SK-N-DZ (cell line): ENCODE measurements around the gene B4GALT4.

Source experiments
- DNase-seq: peaks from one replicate; pipeline ENCODE4 v3.0.0-alpha.2; 2015; ENCODE audit warnings: low spot score

Gene B4GALT4

DNA sequence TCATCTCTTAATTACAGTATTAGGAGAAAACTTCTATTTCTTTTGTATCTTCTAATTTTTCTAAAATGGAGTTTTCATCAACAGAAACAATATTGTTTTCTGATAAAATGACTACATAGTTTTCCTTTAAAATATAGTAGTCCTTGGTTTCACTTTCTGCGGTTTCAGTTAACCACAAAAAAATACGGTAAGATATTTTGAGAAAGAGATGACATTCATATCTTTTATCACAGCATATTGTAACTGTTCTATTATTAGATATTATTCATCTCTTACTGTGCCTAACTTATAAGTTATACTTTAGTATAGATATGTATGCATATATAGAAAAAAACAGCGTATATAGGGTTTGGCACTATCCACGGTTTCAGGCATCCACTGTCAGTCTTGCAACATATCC, 2.3 kb downstream of the B4GALT4 start:
- DNase-seq, result no peak

DNA sequence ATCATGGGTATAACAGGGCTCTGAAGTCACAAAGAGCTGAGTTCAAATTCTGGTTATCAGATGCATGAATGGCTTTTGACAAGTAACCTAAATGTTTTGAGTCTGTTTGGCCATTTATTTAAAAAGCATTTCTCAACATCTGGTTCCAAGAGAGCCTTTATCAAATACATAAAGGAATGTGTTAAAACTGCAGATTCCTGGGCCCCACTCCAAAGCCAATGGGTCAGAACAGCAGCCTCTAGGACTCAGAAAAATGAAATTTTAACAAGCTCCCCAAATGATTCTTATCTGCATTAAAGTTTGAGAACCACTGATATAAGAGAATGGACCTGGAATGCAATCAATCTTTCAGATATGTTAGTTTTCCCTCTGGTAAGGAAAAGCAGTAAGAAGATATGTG, 3.4 kb downstream of the B4GALT4 start:
- DNase-seq, result no peak

DNA sequence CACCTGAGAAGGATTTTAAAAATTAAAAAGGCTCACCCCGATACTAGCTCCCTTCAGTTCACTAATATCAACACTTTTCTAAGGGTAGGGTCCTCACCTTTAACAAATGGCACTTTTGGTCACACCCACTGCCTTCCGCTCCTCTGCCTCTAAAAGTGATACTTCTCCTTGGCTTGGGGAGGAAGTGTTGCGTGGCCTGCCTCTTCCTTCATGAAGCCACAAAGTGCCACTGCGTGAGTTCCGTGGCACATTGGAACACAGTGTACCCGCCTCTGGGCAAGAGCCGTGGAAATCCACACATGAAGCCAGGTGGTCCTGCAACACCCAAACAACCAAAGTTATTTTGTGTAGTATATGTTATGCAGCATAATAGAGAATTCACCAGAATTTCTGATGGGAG, 3.9 kb downstream of the B4GALT4 start:
- no peak for DNase-seq

DNA sequence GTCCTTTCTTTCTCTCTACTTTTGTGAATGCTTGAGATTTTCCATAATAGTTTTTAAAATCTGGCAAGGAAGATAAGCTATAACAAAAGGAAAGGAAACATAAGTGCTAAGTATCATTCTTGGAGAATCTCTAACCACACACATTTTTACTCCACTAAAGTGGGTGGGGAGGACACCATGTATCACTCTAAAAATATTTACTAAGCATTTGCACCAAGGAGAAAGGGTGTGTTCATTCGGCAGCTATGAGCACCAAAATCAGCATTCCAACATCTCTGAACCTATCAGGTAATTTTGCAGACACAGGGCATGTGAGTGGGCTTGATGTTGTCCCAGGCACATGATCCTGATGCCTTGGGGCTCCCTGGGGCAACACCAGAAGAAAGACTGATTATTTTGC, 5.5 kb downstream of the B4GALT4 start:
- no peak for DNase-seq

DNA sequence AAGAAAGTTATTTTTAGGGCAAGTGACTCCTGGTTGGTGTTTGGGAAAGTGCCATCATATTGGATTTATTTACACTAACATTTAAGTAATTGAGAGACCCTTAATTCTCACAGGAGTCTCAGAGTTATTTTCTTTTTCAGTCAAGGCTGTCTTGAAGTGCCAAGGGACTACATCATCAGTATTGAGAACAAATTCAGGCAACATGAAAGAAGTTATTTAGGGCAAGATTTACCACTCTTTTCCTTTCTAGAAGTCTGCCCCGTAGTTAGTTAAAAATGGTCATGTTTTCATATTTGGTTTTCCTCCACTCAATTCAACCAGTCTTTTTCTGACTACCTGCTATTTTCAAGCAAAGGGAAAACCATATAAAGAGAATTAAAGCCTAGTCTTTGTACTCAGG, 6.1 kb downstream of the B4GALT4 start:
- no peak for DNase-seq

DNA sequence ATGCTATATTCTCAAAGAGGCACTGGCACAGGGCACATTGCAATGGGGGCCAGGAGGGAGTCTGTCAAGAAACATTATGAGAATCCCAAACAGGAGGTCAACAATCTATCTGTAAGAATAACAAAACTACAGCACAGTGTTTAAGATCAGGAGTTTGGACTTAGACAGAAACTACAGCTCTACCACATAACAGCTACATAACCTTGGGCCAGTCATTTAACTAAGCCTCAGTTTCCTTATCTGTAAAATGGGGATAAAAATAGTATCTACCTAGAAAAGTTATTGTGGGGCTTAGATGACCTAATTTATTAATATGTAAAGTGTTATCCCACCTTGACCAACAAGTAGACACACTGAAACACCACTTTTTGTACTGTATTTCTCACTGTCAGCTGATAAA, 9.9 kb downstream of the B4GALT4 start:
- DNase-seq, result no peak

DNA sequence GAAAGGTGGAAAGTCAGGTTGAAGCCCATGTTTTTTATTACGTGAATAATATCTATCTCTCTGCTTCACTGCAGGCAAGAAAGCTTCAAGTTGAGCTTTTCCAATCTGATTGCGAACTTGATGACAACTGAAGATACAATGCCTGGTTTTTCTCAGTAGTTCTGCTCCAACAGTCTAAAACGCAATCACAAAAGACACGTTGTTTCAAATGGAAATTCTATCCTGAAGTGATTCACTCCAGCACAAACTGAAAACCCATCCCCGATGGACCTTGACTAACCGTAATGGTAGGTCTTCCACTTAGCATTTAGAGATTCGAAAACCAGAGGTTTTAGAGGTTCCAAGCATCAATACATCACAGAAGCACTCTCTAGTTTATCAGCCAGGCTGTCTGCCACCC, 10.6 kb downstream of the B4GALT4 start:
- DNase-seq, result no peak

DNA sequence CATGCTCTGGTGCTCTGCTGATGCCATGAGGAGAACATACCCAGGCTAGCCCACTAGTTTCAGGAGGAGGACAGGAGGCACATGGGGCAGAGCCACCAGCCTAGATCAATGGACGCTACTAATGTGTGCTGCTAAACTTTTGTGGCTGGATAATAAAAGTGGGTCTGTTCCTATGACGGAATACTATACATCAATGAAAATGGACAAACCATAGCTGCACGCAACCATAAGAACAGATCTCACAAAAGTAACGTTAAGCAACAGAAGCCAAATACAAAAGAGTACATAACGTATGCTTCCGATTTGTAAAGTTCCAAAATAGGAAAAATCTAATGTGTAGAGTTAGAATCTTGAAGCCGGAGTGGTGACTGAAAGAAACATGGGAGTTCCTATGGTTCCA, 11.5 kb downstream of the B4GALT4 start:
- DNase-seq, result no peak

DNA sequence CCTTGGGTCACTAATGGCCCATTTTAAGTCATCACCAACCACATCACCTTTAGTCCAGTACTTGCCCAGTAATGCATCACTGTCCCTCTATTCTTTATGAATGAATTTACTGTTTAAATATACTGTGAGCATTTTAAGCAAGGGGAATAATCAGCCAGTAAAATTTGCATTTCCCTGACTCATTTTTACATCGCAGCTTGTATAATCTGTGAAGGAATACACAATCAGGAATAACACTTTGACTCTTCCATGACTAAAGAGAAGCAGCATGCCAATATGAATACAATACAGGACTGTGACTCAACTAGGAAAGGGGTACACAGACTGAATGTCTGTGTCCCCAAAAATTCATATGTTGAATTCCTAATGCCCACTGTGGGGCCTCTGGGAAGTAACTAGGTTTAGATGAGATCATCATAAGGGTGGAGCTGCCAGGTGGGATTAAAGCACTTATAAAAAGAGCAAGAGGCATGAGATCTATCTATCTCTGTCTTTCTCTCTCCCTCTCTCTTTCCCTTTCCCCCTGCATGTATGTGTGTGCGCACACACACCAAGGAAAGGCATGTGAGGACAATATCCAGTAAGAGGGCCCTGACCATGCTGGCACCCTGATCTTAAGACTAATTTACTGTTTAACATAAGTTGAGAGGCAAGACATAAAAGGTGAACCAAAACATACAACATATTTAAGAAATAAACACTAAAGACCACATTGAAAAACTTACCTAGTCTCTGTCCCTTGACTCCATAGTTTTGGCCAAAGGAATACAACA, 12.1 kb downstream of the B4GALT4 start:
- no peak for DNase-seq

DNA sequence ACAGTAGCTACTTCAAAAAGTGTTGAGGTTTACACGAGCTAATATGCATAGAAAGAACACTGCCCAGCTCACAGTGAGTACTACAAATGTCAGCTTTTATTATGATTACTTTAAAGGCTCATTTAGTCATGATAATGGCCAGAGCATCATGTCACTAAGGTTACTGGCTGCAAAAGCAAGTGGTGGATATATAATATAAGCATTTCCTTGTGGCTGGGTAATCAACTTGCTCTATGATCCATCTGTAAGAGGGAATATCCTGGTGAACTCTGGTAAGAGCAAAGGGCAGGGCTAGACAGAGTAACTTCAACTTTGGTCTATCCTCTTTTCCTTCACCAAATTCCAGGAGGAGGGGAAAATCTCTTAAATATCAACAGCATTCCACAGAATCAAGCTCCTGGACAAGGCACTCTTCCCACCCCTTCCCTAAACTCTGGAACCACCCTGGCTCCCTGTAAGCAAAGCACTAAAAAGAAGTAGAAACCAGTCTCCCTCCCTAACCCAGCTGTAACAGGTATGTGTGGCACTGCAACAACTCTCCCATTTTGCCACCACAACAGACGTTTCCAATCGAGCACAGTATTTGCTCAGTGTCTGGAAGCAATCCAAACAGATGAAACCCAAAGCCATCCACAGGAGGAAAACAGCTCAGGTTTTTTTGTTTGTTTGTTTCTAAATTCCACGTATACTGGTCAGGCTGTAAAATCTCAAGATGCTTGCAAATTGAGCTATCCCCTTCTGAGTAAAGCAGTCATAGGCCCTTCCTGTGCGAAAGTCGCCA, 13.4 kb downstream of the B4GALT4 start:
- DNase-seq, result no peak

DNA sequence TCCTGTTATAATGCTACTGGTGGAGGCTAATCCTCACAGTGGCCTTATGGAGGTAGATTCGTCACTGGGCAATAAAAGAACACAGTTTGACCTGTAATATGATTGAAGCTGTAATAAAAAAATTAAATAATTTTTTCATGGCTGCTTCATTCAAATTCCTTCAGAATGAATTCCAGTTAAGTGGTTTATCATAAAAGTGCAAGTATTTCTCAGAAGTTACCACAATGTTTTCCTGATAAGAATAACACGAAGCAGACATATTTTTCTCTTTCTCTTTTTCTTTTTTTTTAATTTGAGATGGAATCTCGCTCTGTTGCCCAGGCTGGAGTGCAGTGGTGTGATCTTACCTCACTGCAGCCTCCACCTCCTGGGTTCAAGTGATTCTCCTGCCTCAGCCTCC, 15.6 kb downstream of the B4GALT4 start:
- DNase-seq, result no peak

DNA sequence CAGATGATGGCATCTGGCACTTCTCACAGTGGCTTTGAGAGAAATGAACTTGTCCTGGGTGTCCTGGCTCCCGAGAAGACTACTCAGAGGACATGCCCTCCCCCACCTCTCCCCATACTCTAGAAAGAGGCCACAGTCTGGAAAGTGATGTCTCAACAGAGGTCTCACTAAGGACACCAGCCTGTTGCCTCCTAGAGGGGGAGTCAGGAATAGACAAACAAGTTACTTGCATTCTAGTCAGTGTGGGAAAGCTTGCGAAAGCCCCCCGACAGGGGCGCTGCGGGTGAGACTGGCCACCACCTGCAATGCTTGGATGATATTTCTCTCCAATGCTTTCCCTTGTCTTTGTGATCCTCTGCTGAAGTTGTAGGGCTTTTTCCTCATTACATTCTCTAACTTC, 17.2 kb downstream of the B4GALT4 start:
- DNase-seq, result no peak

DNA sequence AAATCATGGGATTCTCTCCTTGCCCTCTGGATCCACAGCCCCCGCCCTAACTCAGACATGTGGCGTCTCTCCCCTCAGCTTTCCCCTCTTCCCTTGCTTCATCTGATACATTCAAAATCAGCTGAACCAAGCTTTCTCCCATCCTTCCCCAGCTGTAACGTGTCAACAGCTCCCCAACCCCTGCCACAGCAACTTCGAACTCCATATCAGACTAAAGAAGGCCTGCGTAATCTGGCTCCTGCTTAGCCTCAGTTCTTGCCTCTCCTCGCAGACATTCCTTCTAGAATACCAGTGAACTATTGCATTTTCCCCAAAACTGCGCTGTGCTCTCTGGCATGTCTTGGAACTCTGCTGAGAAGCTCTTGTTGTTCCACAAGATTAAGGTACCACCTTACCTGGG, 18.3 kb downstream of the B4GALT4 start:
- DNase-seq, result no peak

DNA sequence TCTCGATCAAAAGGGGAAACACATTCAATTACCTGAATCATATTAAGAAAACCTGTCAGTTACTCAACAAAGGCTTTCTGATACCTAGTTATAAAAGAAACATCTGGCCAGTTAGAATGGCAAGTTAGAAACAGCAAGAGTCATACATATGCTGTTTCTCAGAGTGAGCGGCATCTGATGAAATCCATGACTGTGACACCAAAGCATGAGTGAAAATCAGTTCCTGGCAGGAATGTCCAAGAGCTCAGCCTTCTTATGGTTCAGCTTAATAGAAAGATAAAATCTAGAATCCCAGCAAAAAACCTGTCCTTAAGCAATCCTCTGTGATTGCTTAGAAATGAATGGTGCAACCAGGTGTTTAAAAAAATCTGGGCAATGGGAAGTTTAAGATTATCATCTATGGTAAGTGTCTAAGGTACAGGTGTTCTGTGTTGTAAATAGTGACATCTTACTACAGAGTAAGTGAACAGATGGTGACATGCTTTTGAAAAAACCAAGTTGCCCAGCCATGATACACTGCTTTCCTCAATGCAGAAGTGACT, 18.8 kb downstream of the B4GALT4 start:
- DNase-seq, result no peak

DNA sequence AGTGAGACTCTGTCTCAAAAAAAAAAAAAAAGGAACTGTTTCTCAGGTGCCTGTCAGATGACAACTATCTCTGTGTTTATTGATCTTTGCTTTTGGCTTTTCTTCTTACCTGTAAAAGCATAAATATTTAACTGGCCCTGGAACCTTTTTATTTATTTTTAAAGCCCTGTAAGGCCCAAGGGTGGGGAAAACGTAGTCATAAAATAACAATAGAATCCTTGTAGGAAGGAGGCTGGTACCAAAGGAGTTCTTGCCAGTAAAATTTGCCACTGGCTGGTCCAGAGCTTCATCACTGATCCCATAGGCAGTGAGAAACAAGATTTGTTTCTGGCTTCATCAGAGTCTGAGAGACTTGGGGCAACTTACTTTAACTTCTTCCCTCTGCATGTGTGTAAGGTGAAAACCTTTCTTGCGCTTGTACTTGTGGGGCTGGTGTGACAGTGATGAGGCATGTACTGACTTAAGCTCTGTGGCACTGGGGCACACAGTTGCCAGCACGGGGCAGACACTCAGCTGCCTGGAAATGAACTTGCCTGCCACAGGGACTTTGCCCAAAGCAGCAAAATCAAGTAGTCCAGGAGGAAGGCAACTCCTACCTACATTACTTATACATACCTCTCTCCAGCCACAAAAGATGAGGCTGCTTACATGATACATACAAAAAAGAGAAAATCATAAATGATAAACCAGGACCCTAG, 19.6 kb downstream of the B4GALT4 start:
- no peak for DNase-seq

DNA sequence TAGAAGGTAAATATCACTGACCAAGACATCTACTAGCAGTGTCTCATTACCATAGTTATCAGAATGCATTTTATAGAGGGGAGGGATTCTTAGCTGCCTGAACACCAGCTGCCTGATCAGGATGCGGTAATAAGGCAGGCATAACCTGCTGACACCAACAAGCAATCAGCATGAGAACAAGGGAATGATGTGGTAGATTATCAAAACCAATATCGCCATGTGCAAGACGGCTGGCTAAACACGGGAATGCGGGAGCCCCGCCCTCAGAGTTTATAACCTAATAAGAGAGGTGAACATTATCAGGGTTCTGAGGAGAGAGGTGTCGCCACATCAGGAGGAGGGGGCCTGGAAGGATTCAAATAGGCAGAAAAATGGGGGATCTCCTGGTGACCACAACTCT, 20.5 kb downstream of the B4GALT4 start:
- no peak for DNase-seq

DNA sequence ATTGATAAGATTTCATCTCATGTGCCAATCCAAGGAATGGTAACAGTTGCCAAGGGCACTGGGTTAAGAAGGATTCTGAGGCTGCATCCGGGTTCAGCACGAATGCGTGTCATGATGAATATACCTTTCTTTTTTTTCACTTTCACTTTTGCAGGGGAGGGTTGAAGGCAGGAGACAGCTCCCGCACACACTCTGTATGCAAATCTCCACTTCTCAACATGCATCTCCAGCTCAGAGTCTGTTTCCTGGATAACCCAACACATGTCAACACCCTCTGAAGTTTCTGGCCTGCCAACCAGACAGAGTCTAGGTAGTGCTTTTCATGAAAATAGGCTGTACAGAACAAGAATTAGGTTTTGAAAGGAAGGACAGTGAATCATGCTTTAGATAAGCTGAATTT, 21.6 kb downstream of the B4GALT4 start:
- DNase-seq, result no peak

DNA sequence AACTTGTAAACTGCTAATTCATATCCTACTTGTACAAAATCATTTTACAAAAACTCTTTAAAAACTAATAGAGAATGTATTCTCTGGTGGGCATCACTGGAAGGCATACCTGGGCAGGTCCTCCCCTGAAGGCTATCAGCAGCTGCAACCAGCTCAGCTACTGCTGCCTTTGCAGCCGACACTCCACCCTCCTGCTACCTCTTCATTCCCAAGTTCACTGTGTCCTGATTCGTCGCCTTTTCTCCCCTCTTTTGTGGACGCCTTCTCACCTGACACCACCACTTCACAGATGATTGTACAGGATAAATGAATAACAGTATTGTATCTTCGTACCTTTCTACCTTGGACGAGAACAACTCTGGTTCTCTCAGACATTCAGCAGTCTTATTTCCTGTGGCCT, 28.9 kb downstream of the B4GALT4 start:
- DNase-seq, result no peak

DNA sequence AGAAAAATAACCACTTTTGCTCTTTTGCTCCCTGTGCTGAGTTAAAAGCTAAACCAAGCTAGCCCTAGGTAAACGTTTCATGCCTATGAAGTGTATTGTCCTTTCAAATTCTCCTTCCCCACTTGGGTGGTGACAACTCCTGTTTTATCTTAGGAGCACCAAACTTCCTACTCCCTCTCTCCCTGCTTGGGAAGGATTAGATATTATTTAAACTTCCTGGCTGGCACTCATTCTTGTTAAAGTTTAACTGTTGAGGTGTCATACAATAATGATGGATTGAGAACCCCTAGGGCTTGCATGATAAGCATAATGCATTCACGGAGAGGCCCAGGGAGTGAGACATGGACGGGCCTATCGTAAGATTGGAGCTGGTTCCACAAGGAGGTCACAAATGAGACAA, 29.5 kb downstream of the B4GALT4 start:
- no peak for DNase-seq

DNA sequence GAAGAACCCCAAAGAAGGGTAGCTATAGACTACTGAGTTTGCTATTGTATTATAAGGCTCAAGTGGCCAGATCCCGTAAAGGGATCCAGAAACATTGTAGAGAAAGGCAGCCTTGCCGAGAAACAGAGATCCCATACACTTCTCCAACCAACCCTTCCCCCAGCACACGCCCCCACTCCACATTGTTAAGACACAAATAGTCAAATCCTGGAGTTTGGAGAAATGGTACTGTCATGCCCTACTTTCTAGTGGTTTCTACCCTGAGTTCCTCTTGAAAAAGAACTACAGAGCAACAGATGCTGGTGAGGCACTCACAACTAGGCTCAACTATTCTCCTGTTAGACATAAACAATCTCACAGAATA, 33.2 kb downstream of the B4GALT4 start:
- no peak for DNase-seq

DNA sequence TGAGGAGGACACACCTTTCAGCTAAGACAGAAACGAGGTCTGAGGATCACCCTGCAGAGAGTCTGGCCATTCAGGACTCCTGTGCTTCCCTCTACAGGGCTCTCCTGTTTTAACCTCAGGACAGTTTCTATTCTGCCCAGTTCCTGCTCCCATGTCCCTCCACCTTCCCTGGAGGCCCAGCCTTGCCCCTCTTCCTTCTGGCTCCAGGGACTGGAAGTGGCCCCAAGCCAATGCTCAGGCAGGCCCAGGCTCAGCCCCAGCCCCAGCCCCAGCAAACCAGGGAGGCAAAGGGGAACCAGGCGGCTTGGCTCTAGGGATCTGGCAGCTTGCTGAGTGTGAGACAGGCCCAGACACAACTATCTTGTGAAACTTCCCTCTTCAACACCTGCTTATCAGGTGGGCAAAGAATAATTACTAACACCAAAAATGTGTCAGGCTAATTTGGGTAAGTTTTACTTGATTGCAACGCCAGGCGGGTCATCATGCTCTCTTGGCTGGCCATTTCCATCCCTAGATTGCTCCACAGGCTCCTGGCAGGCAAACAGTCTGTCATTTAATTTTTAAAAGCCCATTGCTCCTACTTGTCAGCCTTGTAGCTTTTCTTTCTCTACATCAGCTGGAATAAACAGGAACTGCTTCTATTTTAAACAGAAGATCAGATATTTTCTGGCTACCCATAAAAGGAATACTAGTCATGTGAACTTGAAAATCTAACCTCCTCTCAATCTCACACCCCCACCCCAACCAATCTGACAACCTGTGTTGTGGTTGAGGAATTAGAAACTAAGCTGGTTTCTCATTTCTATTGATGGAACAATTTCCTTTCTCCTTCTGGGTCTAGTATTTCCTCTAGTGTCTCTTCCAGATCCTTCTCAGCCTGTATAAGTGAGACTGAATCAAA, 33.8 kb downstream of the B4GALT4 start:
- DNase-seq, result no peak
